WTC11 (cell line): ENCODE measurements around the gene NEK7. TPM values are rescaled to one million over a fixed set of nuclear protein-coding genes. Genes with fewer than 3 reads are reported as not detected.

ENCODE experiments used
- ATF1 ChIP-seq: sonication (generic); formaldehyde crosslinking; IDR thresholded peaks from 2 replicates; pipeline ENCODE4 v1.8.1; 2023; ENCODE audit warnings: mild to moderate bottlenecking, moderate library complexity, missing genetic modification reagents
- ATF6 ChIP-seq: sonication (generic); formaldehyde crosslinking; IDR thresholded peaks from 2 replicates; pipeline ENCODE4 v1.8.1; 2023; ENCODE audit warnings: mild to moderate bottlenecking, missing genetic modification reagents
- E2F1 ChIP-seq: sonication (generic); formaldehyde crosslinking; IDR thresholded peaks from 2 replicates; pipeline ENCODE4 v1.8.0; 2022; ENCODE audit warnings: mild to moderate bottlenecking, missing genetic modification reagents
- ELF4 ChIP-seq: sonication (generic); formaldehyde crosslinking; IDR thresholded peaks from 2 replicates; pipeline ENCODE4 v1.8.1; 2022; ENCODE audit warnings: low read depth, mild to moderate bottlenecking, moderate library complexity, missing genetic modification reagents
- FOXP4 ChIP-seq: sonication (generic); formaldehyde crosslinking; IDR thresholded peaks from 2 replicates; pipeline ENCODE4 v1.8.0; 2022; ENCODE audit warnings: mild to moderate bottlenecking, missing genetic modification reagents
- JAZF1 ChIP-seq: fragments of 250-450 bp; sonication (Bioruptor Pico); IDR thresholded peaks from 2 replicates; pipeline ENCODE4 v1.9.0; 2021; ENCODE audit warnings: moderate library complexity, mild to moderate bottlenecking, inconsistent platforms
- RELA ChIP-seq: sonication (generic); formaldehyde crosslinking; IDR thresholded peaks from 2 replicates; pipeline ENCODE4 v1.8.1; 2022; ENCODE audit warnings: missing genetic modification reagents, mild to moderate bottlenecking, borderline replicate concordance
- RORB ChIP-seq: fragments of 250-450 bp; sonication (Bioruptor Pico); IDR thresholded peaks from 2 replicates; pipeline ENCODE4 v1.9.0; 2021; ENCODE audit warnings: mild to moderate bottlenecking
- ZNF263 ChIP-seq: sonication (generic); formaldehyde crosslinking; IDR thresholded peaks from 2 replicates; pipeline ENCODE4 v1.8.1; 2022; ENCODE audit warnings: low read depth, mild to moderate bottlenecking, moderate library complexity, missing genetic modification reagents
- ZNF396 ChIP-seq: fragments of 250-450 bp; sonication (Bioruptor Pico); IDR thresholded peaks from 2 replicates; pipeline ENCODE4 v1.8.0; 2021; ENCODE audit warnings: mild to moderate bottlenecking, moderate library complexity, borderline replicate concordance
- total RNA-seq: library from RNA; stranded (reverse); gene quantifications from 3 replicates; pipeline ENCODE4 v1.2.3, GENCODE V29; 2021
- TF ChIP-seq, protein P1 (sequence below): fragments of 250-450 bp; sonication (Bioruptor Pico); IDR thresholded peaks from 2 replicates; pipeline ENCODE4 v2.1.2; 2022; ENCODE audit warnings: mild to moderate bottlenecking, moderate library complexity
- TF ChIP-seq, protein P2 (sequence below): sonication (generic); formaldehyde crosslinking; IDR thresholded peaks from 2 replicates; pipeline ENCODE4 v1.8.1; 2023; ENCODE audit warnings: mild to moderate bottlenecking, missing genetic modification reagents, moderate library complexity
- TF ChIP-seq, protein P3 (sequence below): sonication (generic); formaldehyde crosslinking; IDR thresholded peaks from 2 replicates; pipeline ENCODE4 v1.8.1; 2022; ENCODE audit warnings: low read depth, mild to moderate bottlenecking, moderate library complexity, missing genetic modification reagents, borderline replicate concordance
- TF ChIP-seq, protein P4 (sequence below): fragments of 250-450 bp; sonication (Bioruptor Pico); IDR thresholded peaks from 2 replicates; pipeline ENCODE4 v1.8.0; 2021; ENCODE audit warnings: mild to moderate bottlenecking
- TF ChIP-seq, protein P5 (sequence below): sonication (generic); formaldehyde crosslinking; IDR thresholded peaks from 2 replicates; pipeline ENCODE4 v1.8.1; 2022; ENCODE audit warnings: missing genetic modification reagents, borderline replicate concordance
- TF ChIP-seq, protein P6 (sequence below): fragments of 200-600 bp; IDR thresholded peaks from 2 replicates; pipeline ENCODE4 v1.8.0; 2022; ENCODE audit warnings: antibody characterized with exemption

Gene NEK7
- total RNA-seq, 1 experiment from 2014 or later: 10.3 TPM

GRCh38 chr1:198350456-198350855 lies 193.7 kb downstream of the NEK7 start (continued):
- TF ChIP-seq ATF6 (CRISPR knock-in tag) (no peak), JAZF1 (CRISPR knock-in tag) (no peak), ZNF263 (no peak), RORB (CRISPR knock-in tag) (no peak), ZNF396 (CRISPR knock-in tag) (no peak), ELF4 (no peak), E2F1 (no peak), ATF1 (CRISPR knock-in tag) (no peak), RELA (CRISPR knock-in tag) (no peak), FOXP4 (no peak)
- TF ChIP-seq, protein P1, sequence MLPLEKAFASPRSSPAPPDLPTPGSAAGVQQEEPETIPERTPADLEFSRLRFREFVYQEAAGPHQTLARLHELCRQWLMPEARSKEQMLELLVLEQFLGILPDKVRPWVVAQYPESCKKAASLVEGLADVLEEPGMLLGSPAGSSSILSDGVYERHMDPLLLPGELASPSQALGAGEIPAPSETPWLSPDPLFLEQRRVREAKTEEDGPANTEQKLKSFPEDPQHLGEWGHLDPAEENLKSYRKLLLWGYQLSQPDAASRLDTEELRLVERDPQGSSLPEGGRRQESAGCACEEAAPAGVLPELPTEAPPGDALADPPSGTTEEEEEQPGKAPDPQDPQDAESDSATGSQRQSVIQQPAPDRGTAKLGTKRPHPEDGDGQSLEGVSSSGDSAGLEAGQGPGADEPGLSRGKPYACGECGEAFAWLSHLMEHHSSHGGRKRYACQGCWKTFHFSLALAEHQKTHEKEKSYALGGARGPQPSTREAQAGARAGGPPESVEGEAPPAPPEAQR: no peak
- TF ChIP-seq, protein P2, sequence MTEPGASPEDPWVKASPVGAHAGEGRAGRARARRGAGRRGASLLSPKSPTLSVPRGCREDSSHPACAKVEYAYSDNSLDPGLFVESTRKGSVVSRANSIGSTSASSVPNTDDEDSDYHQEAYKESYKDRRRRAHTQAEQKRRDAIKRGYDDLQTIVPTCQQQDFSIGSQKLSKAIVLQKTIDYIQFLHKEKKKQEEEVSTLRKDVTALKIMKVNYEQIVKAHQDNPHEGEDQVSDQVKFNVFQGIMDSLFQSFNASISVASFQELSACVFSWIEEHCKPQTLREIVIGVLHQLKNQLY (CRISPR knock-in tag): no peak
- TF ChIP-seq, protein P3, sequence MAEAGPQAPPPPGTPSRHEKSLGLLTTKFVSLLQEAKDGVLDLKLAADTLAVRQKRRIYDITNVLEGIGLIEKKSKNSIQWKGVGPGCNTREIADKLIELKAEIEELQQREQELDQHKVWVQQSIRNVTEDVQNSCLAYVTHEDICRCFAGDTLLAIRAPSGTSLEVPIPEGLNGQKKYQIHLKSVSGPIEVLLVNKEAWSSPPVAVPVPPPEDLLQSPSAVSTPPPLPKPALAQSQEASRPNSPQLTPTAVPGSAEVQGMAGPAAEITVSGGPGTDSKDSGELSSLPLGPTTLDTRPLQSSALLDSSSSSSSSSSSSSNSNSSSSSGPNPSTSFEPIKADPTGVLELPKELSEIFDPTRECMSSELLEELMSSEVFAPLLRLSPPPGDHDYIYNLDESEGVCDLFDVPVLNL (CRISPR knock-in tag): no peak
- TF ChIP-seq, protein P4, sequence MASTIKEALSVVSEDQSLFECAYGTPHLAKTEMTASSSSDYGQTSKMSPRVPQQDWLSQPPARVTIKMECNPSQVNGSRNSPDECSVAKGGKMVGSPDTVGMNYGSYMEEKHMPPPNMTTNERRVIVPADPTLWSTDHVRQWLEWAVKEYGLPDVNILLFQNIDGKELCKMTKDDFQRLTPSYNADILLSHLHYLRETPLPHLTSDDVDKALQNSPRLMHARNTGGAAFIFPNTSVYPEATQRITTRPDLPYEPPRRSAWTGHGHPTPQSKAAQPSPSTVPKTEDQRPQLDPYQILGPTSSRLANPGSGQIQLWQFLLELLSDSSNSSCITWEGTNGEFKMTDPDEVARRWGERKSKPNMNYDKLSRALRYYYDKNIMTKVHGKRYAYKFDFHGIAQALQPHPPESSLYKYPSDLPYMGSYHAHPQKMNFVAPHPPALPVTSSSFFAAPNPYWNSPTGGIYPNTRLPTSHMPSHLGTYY (CRISPR knock-in tag): no peak
- TF ChIP-seq, protein P5, sequence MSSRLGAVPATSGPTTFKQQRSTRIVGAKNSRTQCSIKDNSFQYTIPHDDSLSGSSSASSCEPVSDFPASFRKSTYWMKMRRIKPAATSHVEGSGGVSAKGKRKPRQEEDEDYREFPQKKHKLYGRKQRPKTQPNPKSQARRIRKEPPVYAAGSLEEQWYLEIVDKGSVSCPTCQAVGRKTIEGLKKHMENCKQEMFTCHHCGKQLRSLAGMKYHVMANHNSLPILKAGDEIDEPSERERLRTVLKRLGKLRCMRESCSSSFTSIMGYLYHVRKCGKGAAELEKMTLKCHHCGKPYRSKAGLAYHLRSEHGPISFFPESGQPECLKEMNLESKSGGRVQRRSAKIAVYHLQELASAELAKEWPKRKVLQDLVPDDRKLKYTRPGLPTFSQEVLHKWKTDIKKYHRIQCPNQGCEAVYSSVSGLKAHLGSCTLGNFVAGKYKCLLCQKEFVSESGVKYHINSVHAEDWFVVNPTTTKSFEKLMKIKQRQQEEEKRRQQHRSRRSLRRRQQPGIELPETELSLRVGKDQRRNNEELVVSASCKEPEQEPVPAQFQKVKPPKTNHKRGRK: no peak
- TF ChIP-seq, protein P6, sequence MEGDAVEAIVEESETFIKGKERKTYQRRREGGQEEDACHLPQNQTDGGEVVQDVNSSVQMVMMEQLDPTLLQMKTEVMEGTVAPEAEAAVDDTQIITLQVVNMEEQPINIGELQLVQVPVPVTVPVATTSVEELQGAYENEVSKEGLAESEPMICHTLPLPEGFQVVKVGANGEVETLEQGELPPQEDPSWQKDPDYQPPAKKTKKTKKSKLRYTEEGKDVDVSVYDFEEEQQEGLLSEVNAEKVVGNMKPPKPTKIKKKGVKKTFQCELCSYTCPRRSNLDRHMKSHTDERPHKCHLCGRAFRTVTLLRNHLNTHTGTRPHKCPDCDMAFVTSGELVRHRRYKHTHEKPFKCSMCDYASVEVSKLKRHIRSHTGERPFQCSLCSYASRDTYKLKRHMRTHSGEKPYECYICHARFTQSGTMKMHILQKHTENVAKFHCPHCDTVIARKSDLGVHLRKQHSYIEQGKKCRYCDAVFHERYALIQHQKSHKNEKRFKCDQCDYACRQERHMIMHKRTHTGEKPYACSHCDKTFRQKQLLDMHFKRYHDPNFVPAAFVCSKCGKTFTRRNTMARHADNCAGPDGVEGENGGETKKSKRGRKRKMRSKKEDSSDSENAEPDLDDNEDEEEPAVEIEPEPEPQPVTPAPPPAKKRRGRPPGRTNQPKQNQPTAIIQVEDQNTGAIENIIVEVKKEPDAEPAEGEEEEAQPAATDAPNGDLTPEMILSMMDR: no peak
